GM23248 (cell line): Measurements from ENCODE around the gene NAB1. TPM values are rescaled to one million over a fixed set of nuclear protein-coding genes. Genes with fewer than 3 reads are reported as not detected.

Source experiments
- DNase-seq: peaks from one replicate; pipeline ENCODE4 v3.0.0-alpha.2; 2015
- H2AFZ ChIP-seq: fragments of 200-600 bp; sonication (generic); 2 replicates; pipeline ENCODE4 v1.6.1; 2016; ENCODE audit warnings: antibody characterized with exemption
- H3F3A ChIP-seq: fragments of 200-600 bp; sonication (generic); 2 replicates; pipeline ENCODE4 v1.6.1; 2016; ENCODE audit warnings: mild to moderate bottlenecking, antibody characterized with exemption, mixed run types; ENCODE audit not compliant: insufficient read depth
- H3K27ac ChIP-seq: fragments of 200-600 bp; sonication (generic); 2 replicates; pipeline ENCODE4 v1.5.1; 2016; ENCODE audit warnings: mild to moderate bottlenecking
- H3K27me3 ChIP-seq: fragments of 200-600 bp; sonication (generic); replicated peaks from 2 replicates; pipeline ENCODE4 v1.6.1; 2016; ENCODE audit warnings: mild to moderate bottlenecking; ENCODE audit not compliant: insufficient read depth
- H3K36me3 ChIP-seq: fragments of 200-600 bp; sonication (generic); 2 replicates; pipeline ENCODE4 v1.6.1; 2016; ENCODE audit warnings: low read depth, mild to moderate bottlenecking
- H3K4me1 ChIP-seq: fragments of 200-600 bp; sonication (generic); 2 replicates; pipeline ENCODE4 v1.6.1; 2016; ENCODE audit warnings: mild to moderate bottlenecking; ENCODE audit not compliant: insufficient read depth
- H3K4me2 ChIP-seq: fragments of 200-600 bp; sonication (generic); one replicate; pipeline ENCODE4 v1.6.1; 2016; ENCODE audit warnings: mild to moderate bottlenecking; ENCODE audit not compliant: unreplicated experiment
- H3K4me3 ChIP-seq: fragments of 200-600 bp; sonication (generic); 2 replicates; pipeline ENCODE4 v1.5.1; 2016; ENCODE audit warnings: mild to moderate bottlenecking
- H3K79me2 ChIP-seq: fragments of 200-600 bp; sonication (generic); 2 replicates; pipeline ENCODE4 v1.6.1; 2016; ENCODE audit warnings: mild to moderate bottlenecking; ENCODE audit not compliant: insufficient read depth
- H3K9ac ChIP-seq: fragments of 200-600 bp; sonication (generic); 2 replicates; pipeline ENCODE4 v1.6.1; 2016; ENCODE audit warnings: mild to moderate bottlenecking
- H3K9me2 ChIP-seq: fragments of 200-600 bp; sonication (generic); 2 replicates; pipeline ENCODE4 v1.6.1; 2016; ENCODE audit warnings: mixed run types, mild to moderate bottlenecking, moderate library complexity; ENCODE audit not compliant: insufficient read depth
- H3K9me3 ChIP-seq: fragments of 200-600 bp; sonication (generic); one replicate; pipeline ENCODE4 v1.6.1; 2017; ENCODE audit warnings: low read depth
- H4K20me1 ChIP-seq: fragments of 200-600 bp; sonication (generic); 2 replicates; pipeline ENCODE4 v1.6.0; 2016; ENCODE audit not compliant: insufficient read depth
- EZH2 ChIP-seq: fragments of 200-600 bp; sonication (generic); IDR thresholded peaks from 2 replicates; pipeline ENCODE4 v1.6.1; 2018; ENCODE audit warnings: antibody characterized with exemption, mild to moderate bottlenecking; ENCODE audit not compliant: insufficient read depth, poor library complexity, severe bottlenecking
- EZH2phosphoT487 ChIP-seq: fragments of 200-600 bp; sonication (generic); IDR thresholded peaks from 2 replicates; pipeline ENCODE4 v1.6.1; 2018; ENCODE audit warnings: antibody characterized with exemption, moderate library complexity, mild to moderate bottlenecking, low read depth; ENCODE audit not compliant: insufficient read depth
- WGBS, 2 experiments: methylation state at CpG; one replicate each; pipeline ENCODE4 v1.1.6; 2015 to 2017; ENCODE audit warnings: low lambda C conversion rate in 2 of 2, low coverage in 1 of 2; ENCODE audit errors: missing lambda C conversion rate in 2 of 2; 5-methylcytosine and 5-hydroxymethylcytosine counted together
- in situ Hi-C: fragments of 300-500 bp; cut with MboI; formaldehyde crosslinking; loops from 2 replicates; pipeline ENCODE4 v1.15.0; 2020
- polyA plus RNA-seq: library from polyadenylated mRNA; unstranded; fragments of >200 nt; fragmentation: Nextera tagmentation; extraction: Ambion mirVana; gene quantifications from 2 replicates; pipeline ENCODE4 v1.2.1, GENCODE V29; 2016
- total RNA-seq: library from RNA; depleted of rRNA; stranded (reverse); fragments of >200 nt; shearing (Covaris generic); gene quantifications from 2 replicates; pipeline ENCODE4 v1.2.3, GENCODE V29; 2014

Gene NAB1
- total and polyA plus RNA-seq, 2 experiments from 2014 or later: 13.0 to 44.1 TPM

DNA sequence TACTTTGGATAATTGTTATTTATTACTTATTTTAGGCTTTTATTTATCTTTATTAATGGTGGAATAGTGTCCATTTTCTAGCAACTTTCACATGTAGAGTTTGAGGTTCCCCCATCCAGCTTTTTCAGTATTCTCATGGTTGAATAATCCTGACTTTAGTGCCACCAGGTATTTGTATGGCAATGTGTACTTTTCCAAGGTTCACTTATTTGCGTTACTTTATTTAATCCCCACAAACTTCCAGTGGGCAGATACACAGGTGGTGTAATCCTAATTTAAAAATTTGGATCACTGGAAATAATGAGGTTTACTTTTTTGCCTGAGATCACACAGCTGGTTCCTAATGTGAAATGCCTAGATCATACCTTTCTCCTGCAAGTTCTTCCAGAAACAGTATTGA, 30.5 kb downstream of the NAB1 start:
- TF ChIP-seq EZH2 (no peak), EZH2phosphoT487 (no peak)
- Histone ChIP-seq H3K36me3 (peaks cover 2% of the 10 kb centered on the region; the same call in 1 of the 2 replicates), H3F3A (0 out of 2 replicates have a peak, but pooled peaks cover 4% of the 10 kb centered on the region), H3K4me2 (no peak overlapping the region), H3K4me1 (peaks cover 11% of the 10 kb centered on the region), H3K27ac (no peak overlapping the region), H4K20me1 (no peaks in the 10 kb centered on the region), H3K4me3 (no peak overlapping the region), H3K9ac (no peak overlapping the region), H2AFZ (no peak overlapping the region), H3K79me2 (peaks cover 14% of the 10 kb centered on the region; the same call in 1 of the 2 replicates), H3K27me3 (no peaks in the 10 kb centered on the region), H3K9me3 (no peaks in the 10 kb centered on the region), H3K9me2 (no peaks in the 10 kb centered on the region)
- no peak for DNase-seq
- in situ Hi-C loops: no loop called here
- 96 to 100% methylated on average over 1 of the region's 1 CpG for WGBS, 2 experiments

DNA sequence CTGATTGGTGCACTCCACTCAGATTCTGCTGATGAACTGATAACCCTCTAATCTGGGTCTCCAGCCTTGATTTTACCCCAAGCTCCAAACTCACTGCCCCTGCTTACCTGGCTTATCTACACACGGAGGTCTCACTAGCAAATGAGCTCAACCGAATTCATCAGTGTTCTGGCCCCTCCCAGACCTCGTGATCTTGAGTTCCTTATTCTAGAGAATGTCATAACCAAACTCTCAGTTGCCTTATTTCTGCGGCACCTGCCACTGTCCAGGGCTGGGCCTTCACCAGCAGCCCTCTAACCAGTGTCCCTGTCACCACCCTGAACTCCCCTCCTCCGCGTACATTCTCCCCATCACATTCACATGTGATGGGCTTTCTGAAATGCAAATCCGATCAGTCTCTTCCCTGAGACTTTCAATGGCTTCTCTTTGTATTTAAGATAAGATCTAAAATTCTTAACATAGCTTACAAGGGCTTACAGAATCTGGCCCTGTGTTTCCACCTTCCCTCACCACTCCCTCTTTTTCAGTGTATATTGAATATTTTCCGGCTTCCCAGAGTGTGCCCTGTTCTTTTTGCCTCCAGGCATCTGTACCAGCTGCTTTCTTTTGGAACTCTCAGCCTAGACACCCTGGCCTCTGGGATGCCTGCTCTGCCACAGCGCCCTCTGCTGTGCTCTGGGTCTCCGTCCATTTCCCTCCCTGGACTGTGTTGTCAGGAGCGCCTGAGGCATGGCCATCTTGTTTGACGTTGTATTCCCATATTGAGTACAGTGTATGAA, 31.1 kb downstream of the NAB1 start:
- H3K27me3 ChIP-seq: no peaks in the 10 kb centered on the region
- no peak overlapping the region for H3K27ac ChIP-seq
- no peak overlapping the region for H2AFZ ChIP-seq
- H3K79me2 ChIP-seq: peaks cover 14% of the 10 kb centered on the region; the same call in 1 of the 2 replicates
- H3K9me2 ChIP-seq: no peaks in the 10 kb centered on the region
- H3K36me3 ChIP-seq: no peaks in the 10 kb centered on the region; the same call in 1 of the 2 replicates
- no peak overlapping the region for H3K4me2 ChIP-seq
- peak; percentile 38 for DNase-seq
- no peak overlapping the region for H3K9ac ChIP-seq
- no peaks in the 10 kb centered on the region for H4K20me1 ChIP-seq
- H3F3A ChIP-seq: 0 out of 2 replicates have a peak, but pooled peaks cover 4% of the 10 kb centered on the region
- TF ChIP-seq EZH2phosphoT487: no peak
- TF ChIP-seq EZH2: no peak
- in situ Hi-C loops: no loop called here
- no peak overlapping the region for H3K4me3 ChIP-seq
- no peaks in the 10 kb centered on the region for H3K9me3 ChIP-seq
- WGBS, 2 experiments: 86% methylated on average over 12 of the region's 12 CpGs
- peaks cover 11% of the 10 kb centered on the region for H3K4me1 ChIP-seq

DNA sequence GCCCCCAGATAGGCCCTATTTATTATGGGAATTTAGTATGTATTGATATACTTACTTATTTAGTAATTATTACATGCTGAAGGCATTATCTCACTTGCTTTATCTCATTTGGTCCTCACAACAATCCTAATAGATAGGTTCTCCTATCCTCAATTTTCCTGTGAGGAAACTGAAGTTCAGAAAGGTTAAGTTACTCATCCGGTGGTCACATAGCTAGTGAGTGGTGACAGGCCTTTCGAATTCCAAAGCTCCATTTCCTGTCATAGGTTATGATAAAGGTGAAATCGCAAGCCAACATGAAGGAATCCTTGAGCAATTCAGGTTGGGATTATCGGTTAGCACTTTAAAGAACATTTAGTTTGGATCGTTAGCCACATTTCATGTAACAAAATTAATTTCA, 33.3 kb downstream of the NAB1 start:
- peak; percentile 20 for DNase-seq
- Histone ChIP-seq H3K27ac (no peak overlapping the region), H3K9me2 (no peaks in the 10 kb centered on the region), H3K4me3 (no peak overlapping the region), H4K20me1 (no peaks in the 10 kb centered on the region), H3K4me1 (peaks cover 11% of the 10 kb centered on the region), H3K9ac (no peak overlapping the region), H3K36me3 (peaks cover 18% of the 10 kb centered on the region; the same call in 1 of the 2 replicates), H3K4me2 (peak overlapping the region; percentile 15), H3K79me2 (peaks cover 14% of the 10 kb centered on the region; the same call in 1 of the 2 replicates), H3K9me3 (no peaks in the 10 kb centered on the region), H2AFZ (no peak overlapping the region), H3F3A (no peaks in the 10 kb centered on the region), H3K27me3 (no peaks in the 10 kb centered on the region)
- in situ Hi-C loops: no loop called here
- WGBS, 2 experiments: 66 to 69% methylated on average over 5 of the region's 5 CpGs
- TF ChIP-seq EZH2phosphoT487 (no peak), EZH2 (no peak)

DNA sequence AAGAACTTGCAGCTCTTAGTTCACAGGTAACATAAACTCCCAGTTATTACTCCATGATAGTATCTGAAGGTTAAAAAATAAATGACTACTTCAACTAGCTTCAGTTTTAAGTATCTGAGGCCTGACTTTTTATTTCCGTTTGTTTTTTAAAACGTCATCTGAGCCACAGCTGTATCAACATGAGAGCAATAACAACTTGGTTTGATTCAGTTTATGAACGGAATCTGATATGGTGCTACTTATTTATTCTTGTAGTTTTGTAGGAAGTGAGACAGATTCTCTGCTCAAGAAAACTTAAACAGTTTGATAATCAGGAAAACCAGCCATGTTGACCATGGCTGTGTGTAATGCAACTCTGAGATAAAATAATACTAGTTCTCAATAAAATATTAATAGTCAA, 34.9 kb downstream of the NAB1 start:
- Histone ChIP-seq H3K79me2 (peaks cover 14% of the 10 kb centered on the region; the same call in 1 of the 2 replicates), H3K4me2 (no peak overlapping the region), H3K9me2 (no peaks in the 10 kb centered on the region), H3K4me1 (peaks cover 11% of the 10 kb centered on the region), H3K4me3 (no peak overlapping the region), H4K20me1 (no peaks in the 10 kb centered on the region), H3K9ac (no peak overlapping the region), H3K27me3 (no peaks in the 10 kb centered on the region), H3F3A (no peaks in the 10 kb centered on the region), H2AFZ (no peak overlapping the region), H3K36me3 (peaks cover 24% of the 10 kb centered on the region; the same call in 1 of the 2 replicates), H3K27ac (no peak overlapping the region), H3K9me3 (no peaks in the 10 kb centered on the region)
- TF ChIP-seq EZH2 (no peak), EZH2phosphoT487 (no peak)
- no peak for DNase-seq
- in situ Hi-C loops: no loop called here
- WGBS, 2 experiments: 49 to 72% methylated on average over 3 of the region's 3 CpGs
